ENCODE data around the gene OTOGL.
"Not testable (repeated sequence)": the region's sequence is repeated elsewhere in the genome, so short reads cannot be mapped to it uniquely, and the experiment has no call there.

Gene OTOGL

DNA sequence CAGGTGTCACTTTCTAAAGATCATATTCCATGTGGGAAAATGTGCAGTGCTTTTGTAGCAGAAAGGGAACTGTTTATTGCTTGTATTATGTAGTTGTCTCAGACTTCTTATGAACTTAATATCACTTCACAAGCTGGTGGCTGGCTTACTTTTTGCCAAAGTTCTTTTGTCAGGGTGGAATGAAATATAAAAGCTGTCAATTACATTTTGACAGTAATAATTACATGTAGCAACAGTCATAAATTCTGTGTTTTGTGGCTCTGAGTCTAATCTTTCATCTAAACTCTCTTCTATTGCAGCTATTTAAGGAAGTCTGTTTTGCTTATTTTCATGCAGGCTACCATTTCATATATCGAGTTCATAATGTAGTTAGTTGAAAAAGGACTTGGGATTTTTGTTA is 106.6 kb downstream of the OTOGL start:
- DNase-seq (ENCODE audit: low spot score): no peak
- TF ChIP-seq, protein P1, sequence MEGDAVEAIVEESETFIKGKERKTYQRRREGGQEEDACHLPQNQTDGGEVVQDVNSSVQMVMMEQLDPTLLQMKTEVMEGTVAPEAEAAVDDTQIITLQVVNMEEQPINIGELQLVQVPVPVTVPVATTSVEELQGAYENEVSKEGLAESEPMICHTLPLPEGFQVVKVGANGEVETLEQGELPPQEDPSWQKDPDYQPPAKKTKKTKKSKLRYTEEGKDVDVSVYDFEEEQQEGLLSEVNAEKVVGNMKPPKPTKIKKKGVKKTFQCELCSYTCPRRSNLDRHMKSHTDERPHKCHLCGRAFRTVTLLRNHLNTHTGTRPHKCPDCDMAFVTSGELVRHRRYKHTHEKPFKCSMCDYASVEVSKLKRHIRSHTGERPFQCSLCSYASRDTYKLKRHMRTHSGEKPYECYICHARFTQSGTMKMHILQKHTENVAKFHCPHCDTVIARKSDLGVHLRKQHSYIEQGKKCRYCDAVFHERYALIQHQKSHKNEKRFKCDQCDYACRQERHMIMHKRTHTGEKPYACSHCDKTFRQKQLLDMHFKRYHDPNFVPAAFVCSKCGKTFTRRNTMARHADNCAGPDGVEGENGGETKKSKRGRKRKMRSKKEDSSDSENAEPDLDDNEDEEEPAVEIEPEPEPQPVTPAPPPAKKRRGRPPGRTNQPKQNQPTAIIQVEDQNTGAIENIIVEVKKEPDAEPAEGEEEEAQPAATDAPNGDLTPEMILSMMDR (IDR thresholded peaks at IDR 0.05; ENCODE audit: extremely low read depth, missing control alignments): no peak

DNA sequence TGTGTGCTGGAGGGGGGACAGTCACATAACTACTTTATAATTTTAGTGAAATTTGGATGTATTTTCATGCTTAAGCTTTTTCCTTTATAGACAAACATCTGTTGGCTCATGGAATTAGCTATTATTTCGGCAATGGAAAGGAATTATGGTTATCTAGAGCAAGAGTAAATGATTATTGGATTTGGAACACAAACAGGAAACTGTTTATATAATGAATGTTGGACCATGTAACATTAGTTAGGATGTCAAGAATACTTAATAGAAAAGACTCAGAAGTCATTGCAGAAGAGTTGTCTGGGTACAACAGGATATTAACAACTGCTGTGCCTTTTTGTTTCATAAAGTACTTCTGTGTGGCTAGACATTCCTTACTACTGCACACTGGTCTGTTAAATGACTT is 108.7 kb downstream of the OTOGL start:
- no peak for DNase-seq (ENCODE audit: low spot score)
- TF ChIP-seq, protein P1 (IDR thresholded peaks at IDR 0.05; ENCODE audit: extremely low read depth, missing control alignments): no peak

DNA sequence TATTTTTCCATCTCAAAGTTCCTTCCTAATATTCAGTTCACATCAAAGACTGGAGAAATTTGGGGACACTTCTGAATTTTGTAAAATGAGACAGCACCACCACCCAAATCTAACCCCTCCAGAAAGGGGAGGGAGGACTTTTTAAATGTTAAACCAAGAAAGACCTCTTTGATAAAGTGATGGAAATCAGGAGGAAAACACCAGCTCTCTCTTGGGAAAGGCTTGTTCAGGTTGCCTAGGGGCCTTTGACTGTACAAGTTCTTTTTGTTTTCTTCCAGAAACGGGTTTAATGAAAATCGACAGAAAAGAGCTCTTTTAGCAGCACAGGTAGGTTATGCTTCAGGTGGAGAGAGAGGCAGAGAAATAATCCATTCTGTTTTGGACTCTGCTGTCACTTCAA is 112.3 kb downstream of the OTOGL start:
- TF ChIP-seq, protein P1 (IDR thresholded peaks at IDR 0.05; ENCODE audit: extremely low read depth, missing control alignments): no peak
- DNase-seq (ENCODE audit: low spot score): no peak

DNA sequence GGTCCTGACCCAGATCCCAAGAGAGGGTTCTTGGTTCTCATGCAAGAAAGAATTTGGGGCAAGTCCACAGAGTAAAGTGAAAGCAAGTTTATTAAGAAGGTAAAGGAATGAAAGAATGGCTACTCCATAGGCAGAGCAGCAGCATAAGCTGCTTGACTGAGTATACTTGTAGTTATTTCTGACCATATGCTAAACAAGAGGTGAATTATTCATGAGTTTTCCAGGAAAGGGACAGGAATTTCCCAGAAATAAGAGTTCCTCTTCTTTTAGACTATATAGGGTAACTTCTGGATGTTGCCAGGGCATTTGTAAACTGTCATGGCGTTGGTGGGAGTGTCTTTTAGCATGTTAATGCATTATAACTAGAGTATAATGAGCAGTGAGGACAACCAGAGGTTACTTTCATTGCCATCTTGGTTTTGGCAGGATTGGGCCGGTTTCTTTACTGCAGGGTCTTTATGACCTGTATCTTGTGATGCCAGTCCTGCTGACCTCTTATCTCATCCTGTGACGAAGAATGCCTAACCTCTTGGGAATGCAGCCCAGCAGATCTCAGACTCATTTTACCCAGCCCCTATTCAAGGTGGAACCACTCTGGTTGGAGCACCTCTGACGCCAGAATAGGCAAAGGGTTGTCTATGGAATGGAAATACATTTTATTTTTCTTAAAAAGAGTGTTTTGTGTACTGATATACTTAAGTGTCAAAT is 113.8 kb downstream of the OTOGL start:
- no peak for DNase-seq (ENCODE audit: low spot score)
- TF ChIP-seq, protein P1 (IDR thresholded peaks at IDR 0.05; ENCODE audit: extremely low read depth, missing control alignments): no peak

DNA sequence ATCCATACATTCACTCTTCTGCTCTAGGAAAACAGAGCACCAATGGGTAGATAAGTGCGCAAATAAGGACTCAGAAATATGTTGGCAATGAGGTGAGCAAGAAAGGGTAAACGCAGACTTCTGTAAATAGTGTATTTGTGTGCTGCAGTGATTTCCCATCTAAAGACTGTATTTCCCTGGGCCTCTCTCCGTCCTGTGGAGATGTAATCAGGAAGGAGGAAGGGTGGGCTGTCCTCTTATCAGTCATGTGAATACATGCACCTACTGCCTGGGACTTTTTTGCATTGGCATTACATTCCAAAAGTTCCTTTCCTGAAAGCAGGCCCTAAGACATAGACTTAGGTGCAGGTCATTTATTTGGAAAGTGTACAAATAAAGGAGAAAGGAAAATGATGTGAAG is 114.5 kb downstream of the OTOGL start:
- TF ChIP-seq, protein P1 (IDR thresholded peaks at IDR 0.05; ENCODE audit: extremely low read depth, missing control alignments): no peak
- DNase-seq (ENCODE audit: low spot score): no peak

DNA sequence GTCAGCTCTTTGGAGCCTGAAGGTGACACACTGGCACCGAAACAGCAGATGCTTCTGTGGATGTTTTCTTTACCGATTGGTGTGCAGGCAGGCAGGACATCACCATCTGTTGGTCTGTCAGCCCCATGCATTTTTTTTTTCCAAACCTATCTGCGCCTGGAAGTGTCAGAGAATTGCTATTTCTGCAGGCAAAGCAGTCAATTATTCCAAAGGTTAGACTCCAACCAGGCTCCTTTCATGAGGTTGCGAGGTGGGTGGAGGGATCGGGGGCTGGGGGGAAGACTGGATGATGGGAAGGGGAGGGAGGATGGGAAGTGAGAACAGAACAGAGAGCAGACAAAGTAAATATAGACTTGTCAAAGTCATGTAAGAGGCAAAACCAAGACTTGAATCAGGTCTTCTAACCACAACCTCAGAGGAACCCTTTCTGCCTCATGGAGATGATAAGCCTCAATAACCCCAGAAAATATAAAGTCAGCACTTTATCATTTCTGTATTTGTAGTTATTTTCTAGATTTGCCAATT is 117.7 kb downstream of the OTOGL start:
- TF ChIP-seq, protein P1 (IDR thresholded peaks at IDR 0.05; ENCODE audit: extremely low read depth, missing control alignments): no peak
- no peak for DNase-seq (ENCODE audit: low spot score)

DNA sequence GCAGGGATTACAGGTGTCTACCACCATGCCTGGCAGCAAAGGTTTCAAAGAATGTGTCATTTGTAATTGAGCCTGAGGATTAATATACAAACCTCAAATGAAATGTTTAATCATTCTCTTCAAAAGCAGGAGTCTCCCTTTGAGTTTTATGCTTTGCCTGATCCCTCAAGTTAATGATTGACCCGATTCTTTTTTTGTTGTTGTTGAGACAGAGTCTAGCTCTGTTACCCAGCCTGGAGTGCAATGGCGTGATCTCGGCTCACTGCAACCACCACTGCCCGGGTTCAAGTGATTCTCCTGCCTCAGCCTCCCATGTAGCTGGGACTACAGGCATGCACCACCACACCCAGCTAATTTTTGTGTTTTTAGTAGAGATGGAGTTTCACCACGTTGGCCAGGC is 119.6 kb downstream of the OTOGL start:
- not testable (repeated sequence) for DNase-seq (ENCODE audit: low spot score)

DNA sequence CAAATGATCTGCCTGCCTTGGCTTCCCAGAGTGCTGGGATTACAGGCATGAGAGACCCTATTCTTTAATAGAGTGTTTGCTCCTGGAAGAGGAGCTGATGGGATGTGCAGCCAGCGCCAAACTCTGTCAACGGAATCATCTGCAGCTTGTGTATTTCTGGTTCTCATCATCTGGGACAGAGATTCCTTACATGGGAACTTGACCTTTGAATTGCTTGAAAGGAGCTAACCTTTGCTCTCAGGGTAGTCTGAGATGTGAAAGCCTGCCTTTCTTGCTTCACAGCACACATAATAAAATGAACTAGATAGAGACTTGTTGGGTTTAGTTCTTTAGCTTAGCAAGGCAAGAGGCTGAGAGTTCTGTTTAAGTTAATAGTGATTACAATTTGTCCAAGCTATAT is 120.0 kb downstream of the OTOGL start:
- DNase-seq (ENCODE audit: low spot score): no peak

More for the DNA sequence above, 120.0 kb downstream of the OTOGL start:
- TF ChIP-seq, protein P1 (IDR thresholded peaks at IDR 0.05; ENCODE audit: extremely low read depth, missing control alignments): no peak
